ENCODE results near the gene NBR1. TPM values are rescaled to one million over a fixed set of nuclear protein-coding genes. Genes with fewer than 3 reads are reported as not detected.

NBR1 gene
- total and polyA plus RNA-seq, 10 donors = 18.5 to 103 (median 84.1) TPM

DNA sequence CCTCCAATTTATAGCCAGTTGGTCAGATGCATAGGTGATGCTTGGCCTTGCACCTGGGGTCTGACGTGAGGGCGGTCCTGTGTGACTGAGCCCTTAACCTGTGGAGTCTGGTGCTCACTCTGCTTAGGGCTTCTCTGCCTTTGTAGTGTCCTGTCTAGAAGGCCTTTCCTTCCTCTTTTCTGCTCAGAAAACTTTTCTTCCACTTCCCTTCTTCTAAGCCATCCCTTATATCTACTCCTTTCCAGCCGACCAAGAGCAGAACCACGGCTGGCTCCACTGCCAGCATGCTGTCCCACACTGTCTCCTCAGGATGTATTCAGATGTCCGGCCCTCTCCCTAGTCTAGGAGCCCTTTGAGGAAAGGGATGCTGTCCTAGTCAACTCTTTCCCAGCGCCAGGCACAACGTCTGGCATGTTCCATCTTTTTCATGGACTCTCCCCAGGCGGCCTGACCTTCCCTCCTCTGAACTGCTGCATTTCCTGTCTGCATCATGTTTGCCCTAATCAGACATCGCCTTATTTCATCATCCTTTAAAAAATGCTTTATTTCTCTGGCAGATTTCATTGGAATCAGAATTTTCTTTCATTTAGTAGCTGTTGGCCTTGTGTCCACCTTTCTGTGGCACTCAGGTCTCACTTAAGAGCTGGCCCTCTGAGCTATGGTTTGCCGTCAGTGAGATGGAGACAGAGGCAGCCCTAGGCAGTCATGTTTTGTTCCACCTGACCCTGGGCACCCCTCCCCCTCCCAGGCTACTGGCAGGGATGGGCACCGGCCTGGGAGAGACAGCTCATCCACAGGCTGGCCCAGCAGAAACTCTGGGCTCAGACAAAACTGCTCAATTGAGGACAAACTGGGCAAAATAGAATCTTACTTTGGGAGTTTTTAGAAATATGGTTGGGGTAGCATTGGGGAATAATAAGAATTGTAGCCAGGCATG is 30.4 kb upstream of the NBR1 start:
- H3K4me3 ChIP-seq = no peak overlapping the region
- H3K9me3 ChIP-seq = no peaks in the 10 kb centered on the region
- intact Hi-C loops (cut with DNase I; ENCODE audit: low total_unique reads) = no loop called here
- no peak overlapping the region for H3K27ac ChIP-seq
- H3K36me3 ChIP-seq = peaks cover 0 to 40% (median 3%) of the 10 kb centered on the region in 6 donors
- DNase-seq = no peak
- 56 to 77% (median 73%) methylated on average over 11 of the region's 11 CpGs for WGBS, 5 donors
- H3K27me3 ChIP-seq (replicated peaks in 1 of 7) = no peaks in the 10 kb centered on the region
- TF ChIP-seq, protein P1, sequence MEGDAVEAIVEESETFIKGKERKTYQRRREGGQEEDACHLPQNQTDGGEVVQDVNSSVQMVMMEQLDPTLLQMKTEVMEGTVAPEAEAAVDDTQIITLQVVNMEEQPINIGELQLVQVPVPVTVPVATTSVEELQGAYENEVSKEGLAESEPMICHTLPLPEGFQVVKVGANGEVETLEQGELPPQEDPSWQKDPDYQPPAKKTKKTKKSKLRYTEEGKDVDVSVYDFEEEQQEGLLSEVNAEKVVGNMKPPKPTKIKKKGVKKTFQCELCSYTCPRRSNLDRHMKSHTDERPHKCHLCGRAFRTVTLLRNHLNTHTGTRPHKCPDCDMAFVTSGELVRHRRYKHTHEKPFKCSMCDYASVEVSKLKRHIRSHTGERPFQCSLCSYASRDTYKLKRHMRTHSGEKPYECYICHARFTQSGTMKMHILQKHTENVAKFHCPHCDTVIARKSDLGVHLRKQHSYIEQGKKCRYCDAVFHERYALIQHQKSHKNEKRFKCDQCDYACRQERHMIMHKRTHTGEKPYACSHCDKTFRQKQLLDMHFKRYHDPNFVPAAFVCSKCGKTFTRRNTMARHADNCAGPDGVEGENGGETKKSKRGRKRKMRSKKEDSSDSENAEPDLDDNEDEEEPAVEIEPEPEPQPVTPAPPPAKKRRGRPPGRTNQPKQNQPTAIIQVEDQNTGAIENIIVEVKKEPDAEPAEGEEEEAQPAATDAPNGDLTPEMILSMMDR (IDR thresholded peaks at IDR 0.05 in 8 of 11, conservative IDR thresholded peaks at IDR 0.05 in 3 of 11) = no peak
- TF ChIP-seq POLR2AphosphoS5 (IDR thresholded peaks at IDR 0.05) (no peak), POLR2A (IDR thresholded peaks at IDR 0.05) (no peak)
- no peaks in the 10 kb centered on the region for H3K4me1 ChIP-seq

DNA sequence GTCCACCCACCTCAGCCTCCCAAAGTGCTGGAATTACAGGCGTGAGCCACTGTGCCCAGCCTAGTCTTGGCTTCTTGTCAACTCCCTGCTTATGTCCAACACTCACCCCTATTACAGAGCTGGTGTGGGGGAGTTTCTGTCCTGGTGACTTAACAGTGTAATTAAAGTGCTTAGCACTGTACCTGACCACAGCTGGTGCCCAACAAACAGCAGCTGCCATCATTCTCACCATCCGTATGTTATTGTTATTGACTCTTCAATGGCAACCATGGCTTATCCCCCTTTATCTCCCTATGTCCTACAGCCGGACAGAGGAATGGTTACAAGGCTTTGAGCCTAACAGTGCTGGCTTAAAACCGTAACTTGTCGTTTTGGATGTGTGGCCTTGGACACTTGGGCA is 28.9 kb upstream of the NBR1 start:
- H3K4me3 ChIP-seq = no peak overlapping the region
- H3K4me1 ChIP-seq = no peaks in the 10 kb centered on the region
- H3K36me3 ChIP-seq = peaks cover 0 to 44% (median 2%) of the 10 kb centered on the region in 6 donors
- intact Hi-C loops (cut with DNase I; ENCODE audit: low total_unique reads) = no loop called here
- H3K27me3 ChIP-seq (replicated peaks in 1 of 7) = no peaks in the 10 kb centered on the region
- 91 to 98% (median 93%) methylated on average over 5 of the region's 5 CpGs for WGBS, 5 donors
- DNase-seq = no peak
- no peaks in the 10 kb centered on the region for H3K9me3 ChIP-seq
- no peak overlapping the region for H3K27ac ChIP-seq
- TF ChIP-seq, protein P1 (IDR thresholded peaks at IDR 0.05 in 8 of 11, conservative IDR thresholded peaks at IDR 0.05 in 3 of 11) = no peak

DNA sequence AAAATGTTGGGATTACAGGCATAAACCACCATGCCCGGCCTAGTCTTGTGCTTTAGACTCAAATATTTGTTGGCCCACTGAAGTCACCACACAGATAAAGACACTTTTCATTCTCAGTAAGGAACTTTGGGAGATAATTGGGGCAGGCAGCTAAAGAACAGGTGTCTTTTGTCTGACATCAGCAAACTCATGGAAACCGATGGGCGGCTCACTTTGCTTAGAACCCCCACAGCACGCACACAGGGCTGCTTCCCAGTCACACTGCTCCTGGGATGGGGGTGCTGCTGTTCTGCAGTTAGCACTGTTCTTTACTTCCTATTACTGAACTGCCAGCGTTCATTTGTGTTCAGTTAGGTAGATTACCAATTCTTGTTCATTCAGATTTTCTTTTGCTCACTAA is 27.8 kb upstream of the NBR1 start:
- no peak for TF ChIP-seq POLR2A (IDR thresholded peaks at IDR 0.05)
- no peak for TF ChIP-seq POLR2AphosphoS5 (IDR thresholded peaks at IDR 0.05)
- TF ChIP-seq, protein P1 (IDR thresholded peaks at IDR 0.05 in 8 of 11, conservative IDR thresholded peaks at IDR 0.05 in 3 of 11) = no peak
- H3K4me1 ChIP-seq = no peaks in the 10 kb centered on the region
- no peaks in the 10 kb centered on the region for H3K9me3 ChIP-seq
- no peak for DNase-seq
- WGBS, 5 donors = 85 to 96% (median 94%) methylated on average over 5 of the region's 5 CpGs
- H3K27ac ChIP-seq = no peak overlapping the region
- peaks cover 0 to 53% (median 2%) of the 10 kb centered on the region in 6 donors for H3K36me3 ChIP-seq
- intact Hi-C loops (cut with DNase I; ENCODE audit: low total_unique reads) = no loop called here
- no peak overlapping the region for H3K4me3 ChIP-seq
- H3K27me3 ChIP-seq (replicated peaks in 1 of 7) = no peaks in the 10 kb centered on the region

DNA sequence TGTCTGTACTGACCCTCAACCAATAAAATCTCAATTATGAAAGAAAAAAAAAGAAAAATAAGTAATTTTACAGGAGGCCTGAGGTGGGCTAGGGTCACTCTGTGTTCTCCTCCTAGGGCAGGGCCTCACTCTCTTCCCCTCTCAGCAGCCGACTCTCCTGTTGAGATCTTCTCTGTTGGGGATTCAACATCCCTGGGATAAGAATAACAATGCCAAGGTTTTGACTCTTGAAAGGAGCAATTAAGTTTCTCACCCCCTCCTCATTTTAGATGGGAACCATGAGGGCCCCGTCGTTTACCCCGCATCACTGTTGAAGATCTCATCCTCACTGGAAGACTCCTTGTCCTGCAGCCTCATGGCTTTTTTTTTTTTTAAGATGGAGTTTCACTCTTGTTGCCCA is 24.4 kb upstream of the NBR1 start:
- Histone ChIP-seq H3K9me3 (no peaks in the 10 kb centered on the region), H3K27me3 (replicated peaks in 1 of 7) (no peaks in the 10 kb centered on the region), H3K27ac (no peak overlapping the region), H3K4me1 (no peaks in the 10 kb centered on the region), H3K4me3 (no peak overlapping the region), H3K36me3 (peaks cover 0 to 42% (median 2%) of the 10 kb centered on the region in 6 donors)
- no peak for TF ChIP-seq POLR2AphosphoS5 (IDR thresholded peaks at IDR 0.05)
- TF ChIP-seq, protein P1 (IDR thresholded peaks at IDR 0.05 in 8 of 11, conservative IDR thresholded peaks at IDR 0.05 in 3 of 11) = no peak
- no peak for TF ChIP-seq POLR2A (IDR thresholded peaks at IDR 0.05)
- no peak for DNase-seq
- intact Hi-C loops (cut with DNase I; ENCODE audit: low total_unique reads) = no loop called here
- 93 to 99% (median 96%) methylated on average over 4 of the region's 4 CpGs for WGBS, 5 donors

Data from spleen (tissue), 11 donors.